ENCODE results near the gene SUN5.

Gene SUN5

GRCh38 chr20:33005908-33006775 is 1.9 kb upstream of the SUN5 start:
- H3K9ac ChIP-seq (ENCODE audit: insufficient read length): no peak overlapping the region
- H3K4me3 ChIP-seq: no peak overlapping the region
- no peak overlapping the region for H3K27ac ChIP-seq
- no peak for TF ChIP-seq EZH2 (IDR thresholded peaks at IDR 0.05)
- no peak for TF ChIP-seq FOXP2 (optimal IDR thresholded peaks at IDR 0.05; ENCODE audit: control extremely low read depth, extremely low read length, insufficient read depth)
- H3K9me3 ChIP-seq (ENCODE audit: low read depth, low read length): no peaks in the 10 kb centered on the region
- H3K36me3 ChIP-seq (ENCODE audit: insufficient read depth, low read length): no peaks in the 10 kb centered on the region
- DNase-seq (ENCODE audit: low read depth, low spot score): no peak

GRCh38 chr20:33005132-33005566 is 916 bp upstream of the SUN5 start:
- peak; percentile 8 for DNase-seq (ENCODE audit: low read depth, low spot score)
- Histone ChIP-seq H3K27ac (no peak overlapping the region), H3K36me3 (ENCODE audit: insufficient read depth, low read length) (no peaks in the 10 kb centered on the region), H3K9ac (ENCODE audit: insufficient read length) (no peak overlapping the region), H3K9me3 (ENCODE audit: low read depth, low read length) (no peaks in the 10 kb centered on the region), H3K4me3 (no peak overlapping the region)
- no peak for TF ChIP-seq POLR2AphosphoS5 (IDR thresholded peaks at IDR 0.05; ENCODE audit: borderline replicate concordance, low read depth, low read length)
- TF ChIP-seq EZH2 (IDR thresholded peaks at IDR 0.05): no peak
- TF ChIP-seq FOXP2 (optimal IDR thresholded peaks at IDR 0.05; ENCODE audit: control extremely low read depth, extremely low read length, insufficient read depth): no peak

DNA sequence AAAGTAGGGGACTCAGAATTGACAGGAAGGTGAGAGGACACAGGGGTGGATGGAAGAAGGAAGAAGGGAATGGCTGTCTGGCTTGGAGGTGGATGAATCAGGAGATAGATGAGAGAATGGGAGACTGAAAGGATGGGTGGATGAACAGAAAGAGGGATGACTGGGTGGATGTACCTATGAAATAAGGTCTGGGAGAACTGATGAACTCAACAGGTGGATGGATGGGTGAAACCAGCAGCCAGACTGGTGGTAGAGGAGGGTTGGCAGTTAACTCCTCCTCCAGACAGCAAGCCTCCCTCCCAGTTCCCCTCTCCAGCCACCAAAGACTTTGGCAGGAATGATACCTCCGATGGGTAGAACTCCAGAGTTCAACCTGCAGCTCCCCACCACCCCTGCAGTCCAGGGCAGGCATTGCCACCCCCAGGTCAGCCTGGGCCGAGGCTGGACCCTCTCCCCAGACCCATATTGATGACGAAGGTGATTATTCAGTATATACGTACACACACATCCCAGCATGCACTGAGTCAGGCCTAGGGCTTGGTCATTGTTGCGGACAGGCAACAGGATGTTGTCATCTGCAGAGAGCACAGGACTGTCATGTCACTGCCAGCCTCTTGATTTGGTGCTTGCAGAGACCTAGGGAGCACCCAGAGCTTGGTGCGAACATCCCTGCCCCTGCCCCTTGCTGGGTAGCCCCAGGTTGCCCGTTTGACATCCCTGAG is 2.0 kb downstream of the SUN5 start:
- Histone ChIP-seq H3K27ac (no peak overlapping the region), H3K36me3 (ENCODE audit: insufficient read depth, low read length) (no peaks in the 10 kb centered on the region), H3K4me3 (no peak overlapping the region), H3K9ac (ENCODE audit: insufficient read length) (no peak overlapping the region), H3K9me3 (ENCODE audit: low read depth, low read length) (no peaks in the 10 kb centered on the region)
- no peak for DNase-seq (ENCODE audit: low read depth, low spot score)
- TF ChIP-seq FOXP2 (optimal IDR thresholded peaks at IDR 0.05; ENCODE audit: control extremely low read depth, extremely low read length, insufficient read depth) (no peak), POLR2AphosphoS5 (IDR thresholded peaks at IDR 0.05; ENCODE audit: borderline replicate concordance, low read depth, low read length) (no peak), EZH2 (IDR thresholded peaks at IDR 0.05) (no peak)

GRCh38 chr20:33000802-33001466 is 3.3 kb downstream of the SUN5 start:
- no peak for DNase-seq (ENCODE audit: low read depth, low spot score)
- H3K9me3 ChIP-seq (ENCODE audit: low read depth, low read length): no peaks in the 10 kb centered on the region
- H3K9ac ChIP-seq (ENCODE audit: insufficient read length): no peak overlapping the region
- H3K27ac ChIP-seq: no peak overlapping the region
- H3K4me3 ChIP-seq: no peak overlapping the region
- no peaks in the 10 kb centered on the region for H3K36me3 ChIP-seq (ENCODE audit: insufficient read depth, low read length)
- TF ChIP-seq POLR2AphosphoS5 (IDR thresholded peaks at IDR 0.05; ENCODE audit: borderline replicate concordance, low read depth, low read length) (no peak), FOXP2 (optimal IDR thresholded peaks at IDR 0.05; ENCODE audit: control extremely low read depth, extremely low read length, insufficient read depth) (no peak), EZH2 (IDR thresholded peaks at IDR 0.05) (no peak)

DNA sequence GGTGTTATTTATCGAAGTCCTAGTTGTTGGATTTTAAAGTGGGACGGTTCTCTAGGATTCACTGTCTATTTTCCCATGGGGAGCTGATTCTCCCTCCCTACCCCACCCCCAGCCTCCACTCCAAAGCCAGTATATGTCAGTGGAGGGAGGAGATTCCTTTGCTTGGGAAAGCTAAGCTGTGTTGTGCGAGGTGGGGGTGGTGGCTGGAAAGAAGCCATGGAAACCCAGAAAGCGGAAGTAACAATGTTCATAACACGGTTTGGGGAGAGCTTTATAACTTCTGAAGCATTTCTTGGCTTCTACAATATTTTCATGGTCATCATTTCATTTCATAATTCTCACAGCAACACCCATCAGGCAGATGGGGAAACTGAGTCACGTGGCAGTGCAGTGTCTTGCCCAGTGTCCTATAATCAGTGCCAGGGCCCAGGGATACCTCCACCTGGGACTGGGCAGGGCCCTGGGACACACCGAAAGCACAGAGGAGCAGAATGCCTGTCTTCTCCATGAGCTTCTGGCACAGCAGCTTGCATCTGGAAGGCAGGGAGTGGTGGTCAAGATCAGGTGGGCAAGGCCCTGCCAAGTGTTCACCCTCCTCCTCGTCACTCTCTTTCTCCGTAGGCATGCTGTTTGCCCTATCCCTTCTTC is 4.5 kb downstream of the SUN5 start:
- H3K36me3 ChIP-seq (ENCODE audit: insufficient read depth, low read length): no peaks in the 10 kb centered on the region
- DNase-seq (ENCODE audit: low read depth, low spot score): no peak
- no peak overlapping the region for H3K27ac ChIP-seq
- H3K4me3 ChIP-seq: no peak overlapping the region
- H3K9me3 ChIP-seq (ENCODE audit: low read depth, low read length): no peaks in the 10 kb centered on the region
- no peak overlapping the region for H3K9ac ChIP-seq (ENCODE audit: insufficient read length)
- no peak for TF ChIP-seq FOXP2 (optimal IDR thresholded peaks at IDR 0.05; ENCODE audit: control extremely low read depth, extremely low read length, insufficient read depth)
- no peak for TF ChIP-seq EZH2 (IDR thresholded peaks at IDR 0.05)
- no peak for TF ChIP-seq POLR2AphosphoS5 (IDR thresholded peaks at IDR 0.05; ENCODE audit: borderline replicate concordance, low read depth, low read length)

DNA sequence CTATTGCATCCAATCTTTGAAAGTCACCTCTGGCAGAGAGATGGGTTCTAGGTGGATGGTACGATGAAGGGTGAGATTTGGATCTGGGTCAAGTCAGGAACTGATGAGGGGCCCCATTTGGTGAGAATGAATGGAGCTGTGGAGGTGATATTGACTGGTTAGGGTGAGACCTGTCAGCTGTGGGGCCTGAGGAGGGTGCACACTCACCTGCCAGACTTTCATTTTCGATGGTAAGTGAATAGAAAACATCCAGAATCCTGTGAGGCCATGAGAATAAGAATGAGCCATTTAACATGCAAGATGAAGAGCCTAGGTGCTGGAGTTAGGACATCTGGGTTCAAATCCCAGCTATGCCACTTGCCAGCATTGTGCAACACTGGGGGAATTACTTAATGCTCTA is 6.8 kb downstream of the SUN5 start:
- H3K36me3 ChIP-seq (ENCODE audit: insufficient read depth, low read length): no peaks in the 10 kb centered on the region
- H3K4me3 ChIP-seq: no peak overlapping the region
- no peaks in the 10 kb centered on the region for H3K9me3 ChIP-seq (ENCODE audit: low read depth, low read length)
- no peak overlapping the region for H3K27ac ChIP-seq
- DNase-seq (ENCODE audit: low read depth, low spot score): no peak
- no peak overlapping the region for H3K9ac ChIP-seq (ENCODE audit: insufficient read length)
- no peak for TF ChIP-seq FOXP2 (optimal IDR thresholded peaks at IDR 0.05; ENCODE audit: control extremely low read depth, extremely low read length, insufficient read depth)
- no peak for TF ChIP-seq EZH2 (IDR thresholded peaks at IDR 0.05)

DNA sequence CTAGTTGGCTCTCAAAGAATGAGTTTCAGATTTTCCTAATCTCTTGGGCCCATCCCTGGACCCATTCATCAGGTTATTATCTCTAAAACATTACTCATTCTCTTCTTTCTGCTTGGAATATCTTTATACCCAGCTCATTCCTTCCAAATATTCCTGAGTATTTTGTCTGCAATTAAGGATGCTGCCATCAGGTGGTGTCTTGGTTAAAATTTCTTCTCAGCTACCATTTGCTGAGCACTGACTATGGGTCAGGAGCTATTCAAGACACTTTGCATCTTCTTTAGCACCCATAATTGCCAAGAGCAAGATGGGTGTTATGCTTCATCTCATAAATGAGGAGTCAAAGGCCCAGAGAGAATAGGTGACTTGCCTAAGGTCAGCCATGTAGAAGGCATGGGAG is 8.4 kb downstream of the SUN5 start:
- no peak overlapping the region for H3K27ac ChIP-seq
- no peaks in the 10 kb centered on the region for H3K36me3 ChIP-seq (ENCODE audit: insufficient read depth, low read length)
- no peak overlapping the region for H3K4me3 ChIP-seq
- no peak for DNase-seq (ENCODE audit: low read depth, low spot score)
- no peak overlapping the region for H3K9ac ChIP-seq (ENCODE audit: insufficient read length)
- H3K9me3 ChIP-seq (ENCODE audit: low read depth, low read length): no peaks in the 10 kb centered on the region
- TF ChIP-seq EZH2 (IDR thresholded peaks at IDR 0.05) (no peak), FOXP2 (optimal IDR thresholded peaks at IDR 0.05; ENCODE audit: control extremely low read depth, extremely low read length, insufficient read depth) (no peak), POLR2AphosphoS5 (IDR thresholded peaks at IDR 0.05; ENCODE audit: borderline replicate concordance, low read depth, low read length) (no peak)

All from SK-N-MC (cell line).